ENCODE data around the gene IGSF22. TPM values are rescaled to one million over a fixed set of nuclear protein-coding genes. Genes with fewer than 3 reads are reported as not detected.

IGSF22 gene
- polyA plus RNA-seq, 1 of the 3 experiments (the other 2 are of a cell fraction): 0.02 TPM

GRCh38 chr11:18773104-18773503 lies 47.1 kb upstream of the IGSF22 start (continued):
- no peak for TF ChIP-seq SIN3A (IDR thresholded peaks at IDR 0.05; ENCODE audit: borderline replicate concordance, low read depth, low read length)
- no peak for TF ChIP-seq PBX3 (IDR thresholded peaks at IDR 0.05)
- TF ChIP-seq EP300 (IDR thresholded peaks at IDR 0.05; ENCODE audit: borderline replicate concordance in 1 of 2, low read depth in 1 of 2, low read length in 1 of 2): no peak

GRCh38 chr11:18772211-18772610 lies 46.2 kb upstream of the IGSF22 start:
- Histone ChIP-seq H3K36me3 (replicated peaks in 1 of 2; ENCODE audit: control insufficient read depth in 1 of 2, insufficient read depth in 2 of 2, low read length in 1 of 2) (no peaks in the 10 kb centered on the region), H3K27me3 (ENCODE audit: insufficient read depth) (no peaks in the 10 kb centered on the region; the same call in 1 of the 2 replicates), H3K9me2 (no peaks in the 10 kb centered on the region), H3K4me2 (no peak overlapping the region), H3F3A (replicated peaks; ENCODE audit: insufficient read depth) (no peaks in the 10 kb centered on the region), H3K27ac (ENCODE audit: low read depth in 2 of 2, low read length in 1 of 2) (no peak overlapping the region), H2AFZ (ENCODE audit: low read depth) (no peak overlapping the region; the same call in 1 of the 2 replicates), H3K9me3 (no peaks in the 10 kb centered on the region), H3K9ac (no peak overlapping the region), H3K4me1 (ENCODE audit: control insufficient read depth in 1 of 2, insufficient read depth in 2 of 2, low read depth in 1 of 2, low read length in 1 of 2) (no peaks in the 10 kb centered on the region), H3K79me2 (ENCODE audit: insufficient read depth) (no peaks in the 10 kb centered on the region), H3K4me3 (ENCODE audit: low read depth in 2 of 2, low read length in 1 of 2) (no peak overlapping the region), H4K20me1 (ENCODE audit: insufficient read depth) (no peaks in the 10 kb centered on the region)
- WGBS (ENCODE audit: low lambda C conversion rate): 64% methylated on average over 5 of the region's 5 CpGs
- no peak for DNase-seq
- no peak for TF ChIP-seq MAX (IDR thresholded peaks at IDR 0.05; ENCODE audit: low read depth)
- no peak for TF ChIP-seq RAD21 (IDR thresholded peaks at IDR 0.05; ENCODE audit: low read length)
- no peak for TF ChIP-seq TAF1 (IDR thresholded peaks at IDR 0.05; ENCODE audit: borderline replicate concordance, low read depth, low read length)
- no peak for TF ChIP-seq YY1 (IDR thresholded peaks at IDR 0.05; ENCODE audit: low read depth)
- no peak for TF ChIP-seq TCF12 (IDR thresholded peaks at IDR 0.05)
- no peak for TF ChIP-seq REST (IDR thresholded peaks at IDR 0.05; ENCODE audit: low read depth, low read length)
- TF ChIP-seq CHD2 (IDR thresholded peaks at IDR 0.05; ENCODE audit: low read length, partially characterized antibody): no peak
- TF ChIP-seq USF1 (IDR thresholded peaks at IDR 0.05; ENCODE audit: borderline replicate concordance, low read depth): no peak
- TF ChIP-seq POLR2AphosphoS5 (IDR thresholded peaks at IDR 0.05; ENCODE audit: low read depth, low read length): no peak
- TF ChIP-seq MEF2A (IDR thresholded peaks at IDR 0.05; ENCODE audit: borderline replicate concordance, low read depth): no peak
- no peak for TF ChIP-seq FOSL2 (IDR thresholded peaks at IDR 0.05; ENCODE audit: borderline replicate concordance, low read depth)
- no peak for TF ChIP-seq EP300 (IDR thresholded peaks at IDR 0.05; ENCODE audit: borderline replicate concordance in 1 of 2, low read depth in 1 of 2, low read length in 1 of 2)
- POLR2A ChIA-PET: no interaction called here
- CTCF ChIA-PET: interaction anchor here (1.6 to 2.0 kb wide), 2 partner anchors 30 to 528 kb away, joined by 5 to 9 read pairs; no protein-coding TSS in a partner anchor
